Spleen (tissue), 7 donors: ENCODE data around the gene CLDND1.

Experiments used
- POLR2A ChIP-seq, 3 donors: fragments of 450-650 bp; IDR thresholded peaks; one replicate each; pipeline ENCODE4 v1.5.1; 2017; ENCODE audit warnings: antibody characterized with exemption in 3 of 3, mild to moderate bottlenecking in 1 of 3
- POLR2AphosphoS5 ChIP-seq, 3 donors: sonication (generic); formaldehyde crosslinking; IDR thresholded peaks; one replicate each; pipeline ENCODE4 v1.5.1; 2017; ENCODE audit warnings: antibody characterized with exemption in 3 of 3
- TF ChIP-seq, protein P1 (sequence below), 11 experiments: fragments of 200-600 bp in 7 of 11; fragments of 450-650 bp in 4 of 11; sonication (generic) in 4 of 11; IDR thresholded peaks in 8 of 11; conservative IDR thresholded peaks in 3 of 11; 1 replicate in 7 of 11; 2 replicates in 4 of 11; pipeline versions ENCODE4 v1.4.0 to v1.8.0; 2016 to 2021; ENCODE audit warnings: antibody characterized with exemption in 11 of 11, inconsistent platforms in 4 of 11, mild to moderate bottlenecking in 1 of 11
- donor health status: DM: no; HTN: no; CAD: no; lungs with moderate emphysema.
- donor health status: DM: no; HTN: no; CAD: no.
- donor health status: DM: no; HTN: no; CAD: no.

DNA sequence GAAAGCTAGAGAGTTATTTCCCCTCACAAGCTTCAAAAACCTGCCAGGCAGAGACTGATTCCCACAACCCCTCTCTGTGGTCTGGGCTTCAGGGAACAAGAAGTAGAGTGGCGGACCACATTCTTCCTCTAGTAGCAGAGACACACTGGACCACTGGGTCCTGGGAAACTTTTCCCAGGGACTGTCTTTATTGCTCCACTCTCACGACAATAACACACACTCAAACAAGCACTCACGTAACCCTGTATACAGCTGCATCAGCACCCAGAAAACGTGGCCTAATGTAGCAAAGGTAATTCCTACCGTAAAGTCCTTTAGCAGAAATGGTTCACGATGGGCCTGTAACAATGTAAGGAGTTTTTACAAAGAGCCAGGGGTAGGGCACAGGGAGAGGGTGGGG is 43.1 kb upstream of the CLDND1 start:
- TF ChIP-seq, protein P1, sequence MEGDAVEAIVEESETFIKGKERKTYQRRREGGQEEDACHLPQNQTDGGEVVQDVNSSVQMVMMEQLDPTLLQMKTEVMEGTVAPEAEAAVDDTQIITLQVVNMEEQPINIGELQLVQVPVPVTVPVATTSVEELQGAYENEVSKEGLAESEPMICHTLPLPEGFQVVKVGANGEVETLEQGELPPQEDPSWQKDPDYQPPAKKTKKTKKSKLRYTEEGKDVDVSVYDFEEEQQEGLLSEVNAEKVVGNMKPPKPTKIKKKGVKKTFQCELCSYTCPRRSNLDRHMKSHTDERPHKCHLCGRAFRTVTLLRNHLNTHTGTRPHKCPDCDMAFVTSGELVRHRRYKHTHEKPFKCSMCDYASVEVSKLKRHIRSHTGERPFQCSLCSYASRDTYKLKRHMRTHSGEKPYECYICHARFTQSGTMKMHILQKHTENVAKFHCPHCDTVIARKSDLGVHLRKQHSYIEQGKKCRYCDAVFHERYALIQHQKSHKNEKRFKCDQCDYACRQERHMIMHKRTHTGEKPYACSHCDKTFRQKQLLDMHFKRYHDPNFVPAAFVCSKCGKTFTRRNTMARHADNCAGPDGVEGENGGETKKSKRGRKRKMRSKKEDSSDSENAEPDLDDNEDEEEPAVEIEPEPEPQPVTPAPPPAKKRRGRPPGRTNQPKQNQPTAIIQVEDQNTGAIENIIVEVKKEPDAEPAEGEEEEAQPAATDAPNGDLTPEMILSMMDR (IDR thresholded peaks at IDR 0.05 in 8 of 11, conservative IDR thresholded peaks at IDR 0.05 in 3 of 11) = no peak
- TF ChIP-seq POLR2AphosphoS5 (IDR thresholded peaks at IDR 0.05) (no peak), POLR2A (IDR thresholded peaks at IDR 0.05) (no peak)
